Right lobe of liver (tissue), 6 donors: ENCODE results near the gene NBAS. TPM values are rescaled to one million over a fixed set of nuclear protein-coding genes. Genes with fewer than 3 reads are reported as not detected.

Source experiments
- ATAC-seq, 4 donors: fragments of 200-7000 bp; cut with Tn5 transposase; one replicate each; pipeline ENCODE4 v1.9.1; 2020; ENCODE audit warnings: mild to moderate bottlenecking in 4 of 4, moderate library complexity in 4 of 4
- DNase-seq, 3 donors: peaks; one replicate each; pipeline ENCODE4 v3.0.0-alpha.2; 2020
- H3K27ac ChIP-seq, 3 donors: fragments of 200-600 bp; one replicate each; pipeline ENCODE4 v1.8.0; 2022
- H3K27me3 ChIP-seq, 2 donors: fragments of 200-600 bp; one replicate each; pipeline ENCODE4 v1.8.0; 2022
- H3K36me3 ChIP-seq, 4 donors: fragments of 200-600 bp; sonication (generic) in 1 of 4; one replicate each; pipeline versions ENCODE4 v1.5.1 to v1.8.0; 2017 to 2022; ENCODE audit warnings: control low read depth in 1 of 4
- H3K4me1 ChIP-seq, 4 donors: fragments of 200-600 bp; sonication (generic) in 1 of 4; one replicate each; pipeline versions ENCODE4 v1.5.1 to v1.8.0; 2017 to 2022; ENCODE audit warnings: control low read depth in 1 of 4
- H3K4me3 ChIP-seq, 3 donors: fragments of 200-600 bp; one replicate each; pipeline ENCODE4 v1.8.0; 2022
- H3K9me3 ChIP-seq, 4 donors: fragments of 200-600 bp; sonication (generic) in 1 of 4; one replicate each; pipeline versions ENCODE4 v1.5.1 to v1.8.0; 2017 to 2022; ENCODE audit warnings: control low read depth in 1 of 4
- CTCF ChIP-seq, 4 donors: fragments of 200-600 bp in 3 of 4; fragments of 450-650 bp in 1 of 4; IDR thresholded peaks; one replicate each; pipeline versions ENCODE4 v1.5.1 to v1.8.0; 2016 to 2022; ENCODE audit warnings: antibody characterized with exemption in 4 of 4, mild to moderate bottlenecking in 2 of 4
- POLR2A ChIP-seq: fragments of 450-650 bp; IDR thresholded peaks from one replicate; pipeline ENCODE4 v1.6.1; 2017; ENCODE audit warnings: antibody characterized with exemption, mild to moderate bottlenecking
- WGBS: methylation state at CpG from one replicate; pipeline ENCODE4 v1.1.6; 2018; ENCODE audit warnings: low coverage, low lambda C conversion rate; ENCODE audit not compliant: insufficient coverage; ENCODE audit errors: missing lambda C conversion rate; 5-methylcytosine and 5-hydroxymethylcytosine counted together
- intact Hi-C, 2 donors: fragments of 100-400 bp; cut with DNase I; formaldehyde crosslinking; loops; one replicate each; pipeline versions ENCODE4 v1.11.2 to v1.14.1; 2022
- total RNA-seq, 6 experiments: library from RNA; depleted of rRNA in 2 of 6; stranded (reverse); fragments of >200 nt in 2 of 6; fragmentation: NEBNext Ultra II Directional in 3 of 6; extraction: Animal tissue kit (Norgen Biotek cat#: 25700) in 3 of 6; gene quantifications; one replicate each; pipeline versions ENCODE4 v1.1.0 to v1.2.4, GENCODE V29; 2016 to 2023
- donor health status: DM: no; HTN: yes; CAD: no.
- donor health status: DM: no; HTN: no; CAD: no.
- donor health status: DM: no; HTN: no; CAD: no.
- donor health status: DM: no; HTN: yes; CAD: no.
- donor health status: DM: no; HTN: yes; CAD: no.

The NBAS gene
- total RNA-seq, 6 experiments from 2014 or later: 16.1 to 21.8 (median 18.5) TPM

DNA sequence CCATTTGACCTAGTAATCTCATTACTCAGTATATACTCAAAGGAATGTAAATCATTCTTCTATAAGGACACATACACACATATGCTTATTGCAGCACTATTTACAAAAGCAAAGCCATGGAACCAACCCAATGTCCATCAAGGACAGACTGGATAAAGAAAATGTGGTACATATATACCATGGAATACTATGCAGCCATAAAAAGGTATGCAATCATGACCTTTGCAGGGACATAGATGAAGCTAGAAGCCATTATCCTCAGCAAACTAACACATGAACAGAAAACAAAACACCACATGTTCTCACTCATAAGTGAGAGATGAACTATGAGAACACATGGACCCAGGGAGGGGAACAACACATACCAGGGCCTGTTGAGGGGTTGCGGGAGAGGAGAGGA lies 214.5 kb downstream of the NBAS start:
- no CpG with 5 or more reads among the region's 1 CpG for WGBS
- no peaks in the 10 kb centered on the region for H3K36me3 ChIP-seq
- no peak for DNase-seq

GRCh38 chr2:15337996-15338666 lies 223.0 kb downstream of the NBAS start:
- ATAC-seq (no peak), DNase-seq (no peak)
- intact Hi-C loops: no loop called here
- H3K27ac ChIP-seq: no peak overlapping the region
- H3K9me3 ChIP-seq: no peaks in the 10 kb centered on the region
- TF ChIP-seq CTCF (IDR thresholded peaks at IDR 0.05) (no peak), POLR2A (no peak)
- no peaks in the 10 kb centered on the region for H3K4me1 ChIP-seq
- no peak overlapping the region for H3K4me3 ChIP-seq
- no CpG with 5 or more reads among the region's 1 CpG for WGBS
- no peaks in the 10 kb centered on the region for H3K36me3 ChIP-seq
- H3K27me3 ChIP-seq: no peaks in the 10 kb centered on the region

More for the DNA sequence above, 214.5 kb downstream of the NBAS start:
- intact Hi-C loops: no loop called here
- no peak for TF ChIP-seq POLR2A
- TF ChIP-seq CTCF (IDR thresholded peaks at IDR 0.05): no peak
- Histone ChIP-seq H3K27ac (no peak overlapping the region), H3K4me1 (no peaks in the 10 kb centered on the region), H3K9me3 (no peaks in the 10 kb centered on the region), H3K27me3 (no peaks in the 10 kb centered on the region), H3K4me3 (no peak overlapping the region)
- ATAC-seq: no peak

DNA sequence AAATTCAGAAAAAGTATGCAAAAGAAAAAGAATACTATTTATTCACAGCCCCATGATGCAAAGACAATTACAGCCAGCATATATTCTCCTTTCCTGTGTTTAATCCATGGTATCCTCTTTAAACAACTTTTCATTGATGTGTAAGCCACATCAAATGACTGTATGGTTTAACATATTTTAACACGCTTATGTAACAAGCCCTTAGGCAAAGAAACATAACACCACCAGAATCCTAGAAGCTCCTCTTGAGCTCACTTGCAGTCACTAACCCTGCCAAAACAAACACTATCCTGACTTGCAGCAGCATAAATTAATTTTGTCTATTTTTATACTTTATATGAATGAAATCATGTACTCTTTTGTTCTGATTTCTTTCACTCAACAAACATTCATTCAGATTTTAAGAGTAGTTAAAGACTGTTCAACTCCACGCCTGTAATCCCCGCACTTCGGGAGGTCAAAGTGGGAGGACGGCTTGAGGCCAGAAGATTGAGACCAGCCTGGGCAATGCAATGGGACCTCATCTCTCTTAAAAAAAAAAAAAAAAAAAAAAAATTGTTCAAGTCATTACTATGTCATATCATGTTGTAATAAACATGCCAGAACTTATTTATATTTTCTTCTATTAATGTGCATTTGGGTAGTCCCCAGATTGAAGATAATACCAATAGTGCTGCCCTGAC lies 226.3 kb downstream of the NBAS start:
- TF ChIP-seq POLR2A: no peak
- TF ChIP-seq CTCF (IDR thresholded peaks at IDR 0.05): no peak
- H3K27ac ChIP-seq: no peak overlapping the region
- no peak for DNase-seq

DNA sequence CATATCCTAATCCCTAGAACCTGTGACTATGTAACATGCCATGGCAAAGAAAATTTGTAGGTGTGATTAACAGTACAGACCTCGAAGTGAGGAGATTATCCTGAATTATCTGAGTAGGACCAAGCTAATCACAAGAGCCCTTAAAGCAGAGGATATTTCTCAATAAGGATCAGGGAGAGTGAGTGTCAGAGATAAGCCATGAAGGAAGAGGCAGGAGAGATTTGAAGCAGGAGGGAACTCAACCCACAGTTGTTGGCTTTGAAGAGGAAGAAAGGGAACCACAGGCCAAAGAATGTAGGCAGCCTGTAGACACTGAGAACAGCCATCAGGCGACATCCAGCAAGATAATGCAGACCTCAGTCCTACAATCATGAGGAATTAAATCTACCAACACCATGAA lies 229.3 kb downstream of the NBAS start:
- no peaks in the 10 kb centered on the region for H3K4me1 ChIP-seq
- H3K4me3 ChIP-seq: no peak overlapping the region
- H3K27ac ChIP-seq: no peak overlapping the region
- intact Hi-C loops: no loop called here
- H3K9me3 ChIP-seq: no peaks in the 10 kb centered on the region
- H3K27me3 ChIP-seq: no peaks in the 10 kb centered on the region
- 70% methylated on average over 1 of the region's 2 CpGs for whole genome bisulfite sequencing
- peaks cover 0 to 20% (median 2%) of the 10 kb centered on the region in 4 donors for H3K36me3 ChIP-seq
- DNase-seq: no peak
- TF ChIP-seq CTCF (IDR thresholded peaks at IDR 0.05) (no peak), POLR2A (no peak)
- no peak for ATAC-seq

More for the DNA sequence above, 226.3 kb downstream of the NBAS start:
- H3K36me3 ChIP-seq: peaks cover 0 to 8% (median 2%) of the 10 kb centered on the region in 4 donors
- H3K4me1 ChIP-seq: no peaks in the 10 kb centered on the region
- 95% methylated on average over 5 of the region's 5 CpGs for WGBS
- intact Hi-C loops: no loop called here
- H3K9me3 ChIP-seq: no peaks in the 10 kb centered on the region
- no peak overlapping the region for H3K4me3 ChIP-seq
- no peaks in the 10 kb centered on the region for H3K27me3 ChIP-seq
- no peak for ATAC-seq
